DND-41 (cell line): ENCODE results near the gene LLGL2.

Experiments used
- ATAC-seq: fragments of 200-7000 bp; cut with Tn5 transposase; 3 replicates; pipeline ENCODE4 v1.9.1; 2021; ENCODE audit warnings: low read depth; ENCODE audit not compliant: insufficient read depth
- DNase-seq: peaks from one replicate; pipeline ENCODE4 v3.0.0-alpha.2; 2020
- H2AFZ ChIP-seq: 2 replicates; pipeline ENCODE4 v1.6.0; 2012; ENCODE audit warnings: low read depth, low read length
- H3K27ac ChIP-seq: 2 replicates; pipeline ENCODE4 v1.5.1; 2012; ENCODE audit warnings: low read length, inconsistent platforms
- H3K27me3 ChIP-seq: fragments of 200-600 bp; sonication (generic); 2 replicates; pipeline ENCODE4 v1.6.0; 2012; ENCODE audit warnings: low read length, mild to moderate bottlenecking, inconsistent platforms; ENCODE audit not compliant: insufficient read depth, poor library complexity
- H3K36me3 ChIP-seq: 2 replicates; pipeline ENCODE4 v1.5.1; 2012; ENCODE audit warnings: low read length, inconsistent platforms; ENCODE audit not compliant: insufficient read depth
- H3K4me1 ChIP-seq: 2 replicates; pipeline ENCODE4 v1.5.1; 2012; ENCODE audit warnings: mild to moderate bottlenecking, low read length; ENCODE audit not compliant: insufficient read depth
- H3K4me2 ChIP-seq: 2 replicates; pipeline ENCODE4 v1.6.0; 2012; ENCODE audit warnings: mild to moderate bottlenecking, moderate library complexity, low read length, inconsistent platforms; ENCODE audit not compliant: insufficient read depth
- H3K4me3 ChIP-seq, 2 experiments: fragments of 200-600 bp in 1 of 2; shearing (Covaris generic) in 1 of 2; 2 replicates each; pipeline ENCODE4 v1.5.1; 2012 to 2016; ENCODE audit warnings: inconsistent platforms in 2 of 2, low read length in 2 of 2, mild to moderate bottlenecking in 2 of 2, low read depth in 1 of 2, moderate library complexity in 1 of 2
- H3K79me2 ChIP-seq: 2 replicates; pipeline ENCODE4 v1.6.0; 2012; ENCODE audit warnings: low read length, inconsistent platforms; ENCODE audit not compliant: insufficient read depth
- H3K9ac ChIP-seq: 2 replicates; pipeline ENCODE4 v1.6.0; 2012; ENCODE audit warnings: low read depth, mild to moderate bottlenecking, inconsistent platforms, low read length, moderate library complexity
- H3K9me3 ChIP-seq: 2 replicates; pipeline ENCODE4 v1.5.1; 2012; ENCODE audit warnings: low read length, moderate library complexity, mild to moderate bottlenecking, inconsistent platforms; ENCODE audit not compliant: insufficient read depth, severe bottlenecking
- H4K20me1 ChIP-seq: 2 replicates; pipeline ENCODE4 v1.6.0; 2012; ENCODE audit warnings: low read length; ENCODE audit not compliant: insufficient read depth
- EZH2 ChIP-seq: IDR thresholded peaks from 3 replicates; pipeline ENCODE4 v1.6.1; 2012; ENCODE audit warnings: borderline replicate concordance, low read depth, mild to moderate bottlenecking, moderate library complexity, low read length, inconsistent platforms; ENCODE audit not compliant: severe bottlenecking
- TF ChIP-seq, protein P1 (sequence below): IDR thresholded peaks from 2 replicates; pipeline ENCODE4 v1.5.1; 2012; ENCODE audit warnings: borderline replicate concordance, low read length, moderate library complexity, mild to moderate bottlenecking; ENCODE audit not compliant: poor library complexity, severe bottlenecking; ENCODE audit errors: extremely low read depth

Gene LLGL2

DNA sequence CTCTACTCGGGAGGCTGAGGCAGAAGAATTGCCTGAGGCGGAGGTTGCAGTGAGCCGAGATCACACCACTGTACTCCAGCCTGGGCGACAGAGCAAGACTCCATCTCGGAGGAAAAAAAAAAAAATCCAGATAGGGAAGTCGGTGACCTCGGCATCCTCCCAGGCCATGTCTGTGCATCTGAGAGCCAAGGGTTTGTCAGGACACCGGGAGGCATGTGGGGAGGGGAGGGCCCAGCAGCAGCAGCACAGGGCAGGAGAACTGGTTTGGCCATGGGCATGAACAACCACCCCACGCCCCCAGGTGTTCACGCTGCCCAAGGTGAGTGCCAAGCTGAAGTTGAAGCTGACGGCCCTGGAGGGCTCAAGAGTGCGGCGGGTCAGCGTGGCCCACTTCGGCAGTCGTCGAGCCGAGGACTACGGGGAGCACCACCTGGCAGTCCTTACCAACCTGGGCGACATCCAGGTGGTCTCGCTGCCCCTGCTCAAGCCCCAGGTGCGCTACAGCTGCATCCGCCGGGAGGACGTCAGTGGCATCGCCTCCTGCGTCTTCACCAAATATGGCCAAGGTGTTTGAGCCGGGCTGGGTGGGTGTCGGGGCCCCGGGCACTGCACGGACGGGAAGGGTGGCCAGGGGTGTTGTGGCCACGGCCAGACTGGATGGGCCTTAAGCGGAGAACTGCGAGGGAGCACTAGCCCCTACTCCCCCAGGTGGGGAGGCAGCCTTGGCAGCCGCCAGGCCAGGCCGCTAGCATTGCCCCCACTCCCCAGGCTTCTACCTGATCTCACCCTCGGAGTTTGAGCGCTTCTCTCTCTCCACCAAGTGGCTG lies 47.4 kb downstream of the LLGL2 start:
- no peak overlapping the region for H3K27ac ChIP-seq
- no peak overlapping the region for H3K4me2 ChIP-seq
- no peaks in the 10 kb centered on the region for H4K20me1 ChIP-seq
- DNase-seq: no peak
- no peak overlapping the region for H2AFZ ChIP-seq
- TF ChIP-seq, protein P1, sequence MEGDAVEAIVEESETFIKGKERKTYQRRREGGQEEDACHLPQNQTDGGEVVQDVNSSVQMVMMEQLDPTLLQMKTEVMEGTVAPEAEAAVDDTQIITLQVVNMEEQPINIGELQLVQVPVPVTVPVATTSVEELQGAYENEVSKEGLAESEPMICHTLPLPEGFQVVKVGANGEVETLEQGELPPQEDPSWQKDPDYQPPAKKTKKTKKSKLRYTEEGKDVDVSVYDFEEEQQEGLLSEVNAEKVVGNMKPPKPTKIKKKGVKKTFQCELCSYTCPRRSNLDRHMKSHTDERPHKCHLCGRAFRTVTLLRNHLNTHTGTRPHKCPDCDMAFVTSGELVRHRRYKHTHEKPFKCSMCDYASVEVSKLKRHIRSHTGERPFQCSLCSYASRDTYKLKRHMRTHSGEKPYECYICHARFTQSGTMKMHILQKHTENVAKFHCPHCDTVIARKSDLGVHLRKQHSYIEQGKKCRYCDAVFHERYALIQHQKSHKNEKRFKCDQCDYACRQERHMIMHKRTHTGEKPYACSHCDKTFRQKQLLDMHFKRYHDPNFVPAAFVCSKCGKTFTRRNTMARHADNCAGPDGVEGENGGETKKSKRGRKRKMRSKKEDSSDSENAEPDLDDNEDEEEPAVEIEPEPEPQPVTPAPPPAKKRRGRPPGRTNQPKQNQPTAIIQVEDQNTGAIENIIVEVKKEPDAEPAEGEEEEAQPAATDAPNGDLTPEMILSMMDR: no peak
- TF ChIP-seq EZH2: no peak
- H3K9ac ChIP-seq: no peak overlapping the region
- H3K9me3 ChIP-seq: no peaks in the 10 kb centered on the region
- no peaks in the 10 kb centered on the region for H3K79me2 ChIP-seq
- H3K36me3 ChIP-seq: no peaks in the 10 kb centered on the region
- H3K4me1 ChIP-seq: no peaks in the 10 kb centered on the region
- H3K27me3 ChIP-seq: no peaks in the 10 kb centered on the region
- no peak overlapping the region for H3K4me3 ChIP-seq
- ATAC-seq: no peak

DNA sequence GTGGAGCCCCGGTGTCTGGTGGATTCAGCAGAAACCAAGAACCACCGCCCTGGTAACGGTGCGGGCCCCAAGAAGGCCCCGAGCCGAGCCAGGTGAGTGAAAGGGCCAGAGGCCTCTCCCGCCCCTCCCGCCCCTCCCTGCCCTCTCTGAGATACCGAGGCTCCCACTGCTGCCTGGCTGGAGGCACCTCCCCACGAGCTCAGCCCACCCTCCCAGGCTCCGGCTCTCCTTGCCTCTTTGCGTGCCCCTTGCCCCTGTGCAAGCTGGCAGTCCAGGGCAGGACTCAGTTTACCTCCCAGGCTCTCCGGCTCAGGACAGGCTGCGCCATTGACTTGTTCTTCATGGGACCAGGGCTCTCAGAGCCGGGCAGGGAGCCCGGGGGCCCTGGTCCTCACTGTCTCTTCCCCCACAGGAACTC lies 48.1 kb downstream of the LLGL2 start:
- no peak overlapping the region for H3K4me3 ChIP-seq
- H3K4me2 ChIP-seq: no peak overlapping the region

GRCh38 chr17:75573994-75574393 lies 48.5 kb downstream of the LLGL2 start:
- Histone ChIP-seq H3K4me1 (no peaks in the 10 kb centered on the region), H3K27ac (no peak overlapping the region), H2AFZ (no peak overlapping the region), H3K79me2 (no peaks in the 10 kb centered on the region), H3K27me3 (no peaks in the 10 kb centered on the region), H3K4me3 (no peak overlapping the region), H3K4me2 (no peak overlapping the region), H4K20me1 (no peaks in the 10 kb centered on the region), H3K9ac (no peak overlapping the region), H3K36me3 (no peaks in the 10 kb centered on the region), H3K9me3 (no peaks in the 10 kb centered on the region)
- ATAC-seq (no peak), DNase-seq (no peak)
- TF ChIP-seq, protein P1: no peak
- TF ChIP-seq EZH2: no peak

More for the DNA sequence above, 48.1 kb downstream of the LLGL2 start:
- no peaks in the 10 kb centered on the region for H4K20me1 ChIP-seq
- no peak overlapping the region for H3K9ac ChIP-seq
- H3K4me1 ChIP-seq: no peaks in the 10 kb centered on the region
- DNase-seq (no peak), ATAC-seq (no peak)
- no peaks in the 10 kb centered on the region for H3K36me3 ChIP-seq
- no peak overlapping the region for H3K27ac ChIP-seq
- H3K9me3 ChIP-seq: no peaks in the 10 kb centered on the region
- H2AFZ ChIP-seq: no peak overlapping the region
- TF ChIP-seq, protein P1: no peak
- TF ChIP-seq EZH2: no peak
- H3K79me2 ChIP-seq: no peaks in the 10 kb centered on the region
- H3K27me3 ChIP-seq: no peaks in the 10 kb centered on the region
